ENCODE data around the gene LATS1.
"Not testable (repeated sequence)": the region's sequence is repeated elsewhere in the genome, so short reads cannot be mapped to it uniquely, and the experiment has no call there.

The LATS1 gene

GRCh38 chr6:149694921-149695320 is 23.0 kb downstream of the LATS1 start:
- no peak overlapping the region for H3K4me3 ChIP-seq (replicated peaks in 1 of 2; ENCODE audit: low read depth in 2 of 2, low read length in 2 of 2)
- DNase-seq (ENCODE audit: low read depth in 2 of 2), result no peak
- TF ChIP-seq CTCF (IDR thresholded peaks at IDR 0.05; ENCODE audit: low read depth, low read length), result no peak

- H3K4me3 ChIP-seq (replicated peaks in 1 of 2; ENCODE audit: low read depth in 2 of 2, low read length in 2 of 2), result no peak overlapping the region
- no peak for DNase-seq (ENCODE audit: low read depth in 2 of 2)
- TF ChIP-seq CTCF (IDR thresholded peaks at IDR 0.05; ENCODE audit: low read depth, low read length), result no peak
Observed at GRCh38 chr6:149691201-149691600, 26.7 kb downstream of the LATS1 start.

GRCh38 chr6:149686230-149686629 is 31.7 kb downstream of the LATS1 start:
- H3K4me3 ChIP-seq (replicated peaks in 1 of 2; ENCODE audit: low read depth in 2 of 2, low read length in 2 of 2), result no peak overlapping the region
- no peak for DNase-seq (ENCODE audit: low read depth in 2 of 2)
- no peak for TF ChIP-seq CTCF (IDR thresholded peaks at IDR 0.05; ENCODE audit: low read depth, low read length)

GRCh38 chr6:149683256-149683859 is 34.5 kb downstream of the LATS1 start:
- no peak overlapping the region for H3K4me3 ChIP-seq (replicated peaks in 1 of 2; ENCODE audit: low read depth in 2 of 2, low read length in 2 of 2)
- TF ChIP-seq CTCF (IDR thresholded peaks at IDR 0.05; ENCODE audit: low read depth, low read length), result no peak
- DNase-seq (ENCODE audit: low read depth in 2 of 2), result no peak

GRCh38 chr6:149681845-149682244 is 36.1 kb downstream of the LATS1 start:
- not testable (repeated sequence) for DNase-seq (ENCODE audit: low read depth in 2 of 2); H3K4me3 ChIP-seq (replicated peaks in 1 of 2; ENCODE audit: low read depth in 2 of 2, low read length in 2 of 2)

- no peak overlapping the region for H3K4me3 ChIP-seq (replicated peaks in 1 of 2; ENCODE audit: low read depth in 2 of 2, low read length in 2 of 2)
- no peak for DNase-seq (ENCODE audit: low read depth in 2 of 2)
- no peak for TF ChIP-seq CTCF (IDR thresholded peaks at IDR 0.05; ENCODE audit: low read depth, low read length)
Observed at GRCh38 chr6:149681209-149681608, 36.7 kb downstream of the LATS1 start.

- no peak overlapping the region for H3K4me3 ChIP-seq (replicated peaks in 1 of 2; ENCODE audit: low read depth in 2 of 2, low read length in 2 of 2)
- no peak for TF ChIP-seq CTCF (IDR thresholded peaks at IDR 0.05; ENCODE audit: low read depth, low read length)
- DNase-seq (ENCODE audit: low read depth in 2 of 2), result no peak
Observed at GRCh38 chr6:149680503-149680902, 37.4 kb downstream of the LATS1 start.

- DNase-seq (ENCODE audit: low read depth in 2 of 2); H3K4me3 ChIP-seq (replicated peaks in 1 of 2; ENCODE audit: low read depth in 2 of 2, low read length in 2 of 2): not testable (repeated sequence)
Observed at GRCh38 chr6:149672265-149672664, 45.6 kb downstream of the LATS1 start.

All from cardiac fibroblast (primary cell).